CD4-positive, alpha-beta T cell treated with Interleukin-17A for 4 hours (primary cell): ENCODE data around the gene MGME1.
"Not testable (repeated sequence)": the region's sequence is repeated elsewhere in the genome, so short reads cannot be mapped to it uniquely, and the experiment has no call there.

Experiments used
- DNase-seq: peaks from one replicate; pipeline ENCODE4 v3.0.0-alpha.2; 2020; ENCODE audit warnings: mixed read lengths

Gene MGME1

DNA sequence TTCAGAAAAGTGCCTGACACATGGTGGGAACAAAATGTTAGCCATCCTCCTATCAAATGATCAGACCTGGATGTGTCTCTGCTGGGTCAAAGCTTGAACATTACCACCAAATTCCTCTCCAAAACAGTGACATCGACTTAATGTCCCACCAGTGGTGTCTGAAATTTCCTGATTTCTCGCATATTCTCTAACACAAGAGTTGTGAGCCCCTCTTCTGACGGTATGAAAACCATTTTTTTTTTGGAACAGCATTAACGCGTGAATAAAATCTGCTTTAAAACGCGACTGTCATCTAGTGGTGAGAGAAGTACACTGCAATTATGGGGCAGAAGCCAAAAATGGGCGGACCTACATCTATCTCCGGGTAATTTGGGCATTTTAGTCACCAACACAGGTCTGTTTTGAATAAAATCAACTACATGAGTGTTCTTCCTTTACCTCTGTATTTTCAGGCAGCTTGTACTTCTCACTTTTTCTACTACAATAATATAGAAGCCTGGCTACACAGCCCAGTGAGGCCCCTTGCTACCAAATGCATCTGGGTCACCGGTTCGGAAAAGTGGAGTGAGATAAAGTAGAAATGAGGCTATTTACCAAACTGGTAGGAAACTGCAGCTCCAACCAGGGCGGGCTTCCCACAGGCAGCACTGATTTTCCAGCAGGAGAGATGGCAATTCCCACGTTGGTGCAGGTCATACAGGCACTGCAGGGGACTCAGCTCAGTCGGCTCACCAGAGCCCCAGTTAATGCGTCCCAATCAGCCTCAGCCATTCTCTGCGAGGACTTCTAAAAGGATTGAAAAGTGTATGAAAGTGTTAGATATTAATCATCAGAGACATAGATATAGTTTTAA, 27.4 kb downstream of the MGME1 start:
- peak; percentile 49 for DNase-seq

DNA sequence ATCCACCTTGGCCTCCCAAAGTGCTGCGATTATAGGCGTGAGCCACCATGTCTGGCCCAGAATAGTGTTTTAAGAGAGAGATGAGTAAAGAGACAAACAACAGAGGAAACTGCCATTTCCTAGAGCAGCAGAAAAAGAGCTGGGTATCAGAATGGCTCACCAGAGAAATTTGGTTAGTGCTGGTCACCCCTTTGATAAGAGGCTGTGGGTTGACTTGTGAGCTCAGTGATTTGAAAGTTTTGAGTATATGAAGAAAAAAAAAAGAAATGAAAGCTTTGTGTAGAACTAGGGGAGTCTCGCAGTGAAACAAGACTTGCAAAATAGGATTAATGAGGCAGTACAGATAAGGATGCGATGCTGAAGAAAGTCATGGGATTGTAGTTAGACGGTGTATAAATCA, 29.6 kb downstream of the MGME1 start:
- no peak for DNase-seq

DNA sequence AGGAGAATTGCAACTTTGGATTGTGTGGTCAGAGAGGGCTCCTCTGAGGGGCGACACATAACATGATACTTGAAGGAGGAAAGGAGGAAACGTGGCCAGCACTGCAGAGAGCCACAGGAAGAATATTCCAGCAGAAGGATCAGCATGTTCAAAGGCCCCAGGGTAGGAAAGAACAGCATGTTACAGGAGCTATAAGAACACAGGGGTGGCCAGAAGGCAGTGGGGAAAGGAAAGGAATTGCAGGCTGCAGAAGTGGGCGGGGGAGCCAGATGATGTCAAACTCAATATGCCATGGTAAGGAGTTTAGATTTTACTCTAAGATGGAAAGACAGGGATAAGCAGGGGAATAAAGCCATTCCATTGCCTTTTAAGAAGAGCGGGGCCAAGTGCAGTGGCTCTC, 30.7 kb downstream of the MGME1 start:
- DNase-seq = no peak

DNA sequence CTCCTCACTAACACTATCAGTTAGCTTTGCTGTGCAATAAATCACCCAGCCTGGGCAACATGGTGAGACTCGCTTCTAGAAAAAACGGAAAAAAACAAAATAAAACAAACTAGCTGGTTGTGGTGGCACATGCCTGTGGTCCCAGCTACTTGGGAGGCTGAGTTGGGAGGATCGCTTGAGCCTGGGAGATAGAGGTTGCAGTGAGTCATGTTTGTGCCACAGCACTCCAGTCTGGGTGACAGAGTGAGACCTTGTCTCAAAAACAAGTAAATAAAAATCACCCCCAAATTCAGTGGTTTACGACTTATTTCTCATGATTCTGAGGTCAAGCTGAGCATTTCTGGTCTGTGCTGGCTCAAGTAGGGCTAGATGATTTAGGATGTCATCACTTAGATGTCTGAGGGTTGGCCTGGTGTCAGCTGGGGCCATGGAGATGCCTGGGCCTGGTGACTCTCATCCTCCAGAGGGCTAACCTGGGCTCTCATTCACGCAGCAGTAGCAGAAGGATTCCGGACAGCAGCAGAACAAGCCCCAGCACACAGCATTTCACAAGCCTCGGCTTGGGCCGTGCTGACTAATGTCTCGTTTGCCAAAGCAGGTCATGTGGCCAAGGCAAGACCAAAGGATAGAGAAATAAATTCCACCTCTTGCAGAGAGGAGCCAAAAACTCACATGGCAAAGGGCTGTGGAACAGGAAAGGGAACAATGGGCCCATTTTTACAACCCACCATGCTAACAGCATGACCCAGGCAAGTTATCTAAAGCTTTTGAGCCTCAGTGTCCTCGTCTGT, 32.5 kb downstream of the MGME1 start:
- no peak for DNase-seq

DNA sequence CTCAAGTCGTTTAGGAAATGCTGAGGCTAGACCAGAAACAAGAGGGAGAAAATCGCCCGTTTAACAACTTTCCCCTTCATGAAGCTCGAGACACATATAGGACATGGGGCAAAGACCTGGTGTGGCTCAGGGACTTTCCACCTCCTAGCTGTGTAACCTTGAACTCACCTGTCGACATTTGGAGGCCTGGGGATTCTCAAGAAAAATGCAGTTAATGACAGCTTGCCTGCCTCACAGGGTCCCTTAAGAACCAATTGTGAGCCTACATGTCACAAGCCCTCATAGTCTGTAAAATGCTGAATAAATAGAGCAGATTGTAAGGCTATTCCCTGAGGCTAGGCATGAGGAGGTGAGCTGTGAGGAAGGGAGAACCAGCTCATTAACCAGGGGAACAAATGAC, 35.1 kb downstream of the MGME1 start:
- no peak for DNase-seq

DNA sequence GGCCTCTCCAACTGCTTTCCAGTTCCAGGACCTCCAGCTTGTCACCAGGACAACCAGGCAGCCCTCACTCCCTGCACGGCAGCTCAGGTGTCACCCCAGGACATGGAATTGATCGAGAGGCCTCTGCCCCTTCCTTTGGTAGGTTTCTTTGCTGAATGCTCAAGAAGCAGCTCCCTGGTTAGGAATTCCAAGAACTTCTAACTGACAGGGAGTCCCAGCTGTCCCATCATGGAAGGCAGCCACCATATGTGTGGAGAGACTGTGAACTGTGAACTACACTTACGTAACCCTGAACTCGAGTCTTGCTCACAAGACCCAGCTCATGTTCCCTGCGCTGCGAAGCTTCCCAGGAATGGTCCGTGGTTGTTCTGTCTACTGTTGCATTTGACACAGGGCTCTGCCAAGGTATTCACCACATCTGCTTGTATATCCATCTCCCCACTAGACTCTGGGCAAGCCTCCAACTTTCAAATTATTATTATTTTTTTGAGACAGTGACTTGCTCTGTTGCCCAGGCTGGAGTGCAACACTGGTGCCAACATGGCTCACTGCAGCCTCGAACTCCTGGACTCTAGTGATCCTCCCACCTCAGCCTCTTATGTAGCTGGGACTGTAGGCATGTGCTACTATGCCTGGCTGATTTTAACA, 35.7 kb downstream of the MGME1 start:
- no peak for DNase-seq

DNA sequence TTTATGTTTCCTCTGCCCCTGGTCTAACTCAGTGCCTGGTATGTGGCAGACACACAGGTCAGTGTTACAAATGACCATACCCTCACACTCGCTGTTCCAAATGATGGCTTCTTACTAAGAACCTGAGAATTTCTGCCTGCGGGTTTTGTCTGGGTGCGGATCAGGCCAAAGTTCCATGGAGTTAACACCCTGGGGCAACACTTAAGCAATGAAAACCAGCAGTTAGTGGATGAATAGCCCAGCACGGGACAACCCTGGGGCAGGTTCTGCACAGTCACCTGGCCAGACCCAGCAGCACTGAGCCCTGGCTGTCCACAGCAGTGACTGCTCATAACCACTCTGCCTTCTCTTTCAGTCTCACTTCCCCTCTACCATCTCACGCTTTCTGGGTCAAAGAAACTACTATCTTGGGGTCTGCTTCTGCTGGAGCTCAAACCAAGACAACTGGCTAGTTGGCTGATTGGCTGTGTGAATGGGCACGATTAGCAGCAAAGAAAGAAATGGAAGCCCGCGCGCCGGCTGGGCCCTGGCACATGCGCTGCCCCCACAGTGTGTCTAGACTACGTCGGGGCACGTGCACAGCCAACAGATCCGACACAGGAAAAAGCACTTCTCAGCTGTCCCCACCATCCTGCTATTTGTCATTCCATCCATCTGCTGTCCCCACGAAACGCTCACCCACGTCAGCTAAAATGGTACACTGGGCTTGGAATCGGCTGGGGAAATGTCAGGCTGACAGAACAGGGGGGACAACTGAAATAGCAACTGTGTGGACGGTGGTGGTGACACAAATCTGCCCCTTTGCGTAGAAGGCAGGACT, 36.6 kb downstream of the MGME1 start:
- DNase-seq = no peak

DNA sequence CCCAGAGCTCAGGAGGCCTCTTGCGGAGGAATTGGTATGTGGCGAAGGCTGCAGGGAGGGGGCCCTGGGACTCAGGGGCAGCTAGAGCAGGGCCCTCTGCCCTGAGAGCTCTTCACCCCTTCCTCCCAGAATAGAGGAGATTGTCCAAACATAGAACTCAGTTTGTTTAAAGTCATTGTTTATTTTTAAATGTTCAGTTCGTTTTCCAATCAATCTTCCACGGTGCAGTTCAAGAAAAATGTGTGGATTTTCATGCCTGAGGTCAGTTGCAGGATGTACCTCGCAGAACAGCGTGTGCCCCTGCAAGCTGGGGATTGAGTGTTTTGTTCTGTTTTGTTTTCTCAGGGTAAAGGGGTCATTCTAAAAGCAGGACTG, 37.2 kb downstream of the MGME1 start:
- DNase-seq = no peak

DNA sequence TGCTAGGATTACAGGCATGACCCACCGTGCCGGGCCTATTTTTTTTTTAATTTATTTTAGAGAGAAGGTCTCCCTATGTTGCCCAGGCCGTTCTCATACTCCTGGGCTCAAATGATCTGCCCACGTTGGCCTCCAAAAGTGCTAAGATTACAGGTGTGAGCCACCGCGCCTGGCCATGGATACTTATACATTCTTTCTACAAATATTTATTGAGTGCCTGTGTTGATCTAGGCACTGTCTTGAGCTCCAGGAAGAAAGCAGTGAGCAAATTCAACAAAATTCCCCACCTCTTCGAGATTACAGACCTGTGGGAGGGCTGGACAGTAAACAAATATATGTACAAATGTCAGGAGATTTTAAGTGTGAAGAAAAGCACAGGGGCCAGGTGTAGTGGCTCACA, 37.9 kb downstream of the MGME1 start:
- DNase-seq = no peak

DNA sequence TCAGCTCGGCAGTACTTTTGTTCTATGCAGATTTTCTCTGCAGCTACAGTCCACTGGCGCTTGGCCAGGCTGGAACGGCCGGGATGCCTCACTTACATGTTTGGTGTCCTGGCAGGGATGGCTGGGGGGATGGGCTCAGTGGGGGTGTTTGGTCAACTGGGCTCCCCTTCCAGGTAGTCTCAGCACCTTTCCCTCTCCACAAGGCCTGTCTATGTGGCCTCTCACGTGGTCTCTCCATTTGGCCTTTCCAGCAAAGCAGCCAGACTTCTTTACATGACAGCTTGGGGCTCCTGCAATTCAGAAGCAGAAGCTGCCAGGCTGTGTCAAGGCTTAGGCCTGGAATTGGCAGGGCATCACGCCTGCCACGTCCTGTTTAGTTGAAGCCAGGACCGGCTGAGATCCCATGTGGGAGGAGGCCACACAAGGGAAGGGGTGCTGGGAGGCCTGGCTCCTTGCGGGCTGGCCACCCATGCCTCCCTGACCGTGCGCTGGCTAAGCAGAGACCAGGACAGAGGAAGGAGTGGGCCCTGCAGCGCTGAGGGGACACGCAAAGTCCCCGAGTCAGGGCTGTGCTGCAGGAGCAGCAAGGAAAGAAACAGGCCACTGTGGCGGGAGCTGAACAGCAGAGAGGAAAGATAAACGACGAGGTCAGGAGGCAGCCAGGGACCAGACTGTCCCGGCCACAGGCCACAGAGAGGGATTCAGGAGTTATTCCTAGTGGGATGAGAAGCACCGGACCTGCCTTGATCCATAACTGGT, 38.9 kb downstream of the MGME1 start:
- DNase-seq = no peak

DNA sequence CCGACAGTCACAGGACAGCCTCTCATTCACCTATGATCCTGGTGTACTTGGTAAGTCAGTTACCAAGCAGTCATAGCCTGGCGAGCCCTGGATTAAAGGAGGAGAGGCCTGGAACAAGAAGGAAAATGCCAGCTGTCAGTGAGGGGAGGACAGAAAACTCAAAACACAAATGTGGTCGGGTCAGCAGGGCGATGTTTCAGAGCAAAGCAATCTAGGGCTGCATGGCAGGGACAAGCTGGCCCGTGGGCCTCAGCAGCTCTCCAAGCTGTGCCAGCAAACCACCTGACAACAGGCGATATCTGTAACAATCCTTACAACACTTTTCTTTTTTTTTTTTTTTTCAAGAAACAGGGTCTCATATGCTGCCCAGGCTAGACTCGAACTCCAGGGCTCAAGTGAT, 40.3 kb downstream of the MGME1 start:
- DNase-seq = no peak

DNA sequence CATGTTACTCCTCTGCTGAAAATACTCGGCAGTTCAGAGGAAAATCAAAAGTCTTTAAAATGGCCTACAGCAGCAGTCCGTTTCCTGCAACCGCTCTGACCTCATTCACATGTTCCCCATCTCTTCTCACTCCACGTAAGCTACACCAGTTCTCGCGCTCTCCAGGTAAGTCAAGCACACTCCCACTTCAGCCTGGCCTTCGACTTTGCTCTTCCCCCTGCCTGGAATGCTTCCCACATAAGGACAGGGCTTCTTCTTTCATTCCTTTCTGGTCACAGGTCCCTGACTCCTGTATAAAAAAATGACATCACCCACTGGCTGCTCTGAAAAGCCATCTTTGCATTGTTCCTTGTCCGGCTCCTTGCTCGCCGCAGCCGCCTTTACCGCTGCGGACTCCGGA, 42.7 kb downstream of the MGME1 start:
- no peak for DNase-seq

DNA sequence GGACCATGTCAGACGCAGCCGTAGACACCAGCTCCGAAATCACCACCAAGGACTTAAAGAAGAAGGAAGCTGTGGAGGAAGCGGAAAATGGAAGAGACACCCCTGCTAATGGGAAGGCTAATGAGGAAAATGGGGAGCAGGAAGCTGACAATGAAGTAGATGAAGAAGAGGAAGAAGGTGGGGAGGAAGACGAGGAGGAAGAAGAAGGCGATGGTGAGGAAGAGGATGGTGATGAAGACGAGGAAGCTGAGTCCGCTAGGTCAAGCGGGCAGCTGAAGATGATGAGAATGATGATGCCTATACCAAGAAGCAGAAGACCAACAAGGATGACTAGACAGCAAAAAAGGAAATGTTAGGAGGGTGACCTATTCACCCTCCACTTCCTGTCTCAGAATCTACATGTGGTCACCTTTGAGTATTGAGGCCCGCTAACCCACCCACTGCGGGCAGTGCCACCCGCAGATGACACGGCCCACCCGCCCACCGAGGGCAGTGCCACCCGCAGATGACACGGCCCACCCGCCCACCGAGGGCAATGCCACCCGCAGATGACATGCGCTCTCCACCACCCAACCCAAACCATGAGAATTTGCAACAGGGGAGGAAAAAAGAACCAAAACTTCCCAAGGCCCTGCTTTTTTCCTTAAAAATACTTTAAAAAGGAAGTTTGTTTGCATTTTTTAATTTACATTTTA, 43.3 kb downstream of the MGME1 start:
- no peak for DNase-seq

DNA sequence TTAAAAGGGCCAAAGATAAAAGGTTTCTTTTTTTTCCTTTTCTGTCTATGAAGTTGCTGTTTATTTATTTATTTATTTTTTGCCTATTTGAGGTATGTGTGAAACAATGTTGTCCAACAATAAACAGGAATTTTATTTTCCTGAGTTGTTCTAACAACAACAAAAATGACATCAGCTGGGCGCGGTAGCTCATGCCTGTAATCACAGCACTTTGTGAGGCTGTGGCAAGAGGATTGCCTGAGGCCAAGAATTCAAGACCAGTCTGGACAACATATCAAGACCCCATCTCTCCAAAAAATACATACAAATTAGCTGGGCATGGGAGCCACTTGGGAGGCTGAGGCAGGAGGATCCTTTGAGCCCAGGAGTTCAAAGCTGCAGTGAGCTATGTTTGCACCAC, 44.1 kb downstream of the MGME1 start:
- no peak for DNase-seq

DNA sequence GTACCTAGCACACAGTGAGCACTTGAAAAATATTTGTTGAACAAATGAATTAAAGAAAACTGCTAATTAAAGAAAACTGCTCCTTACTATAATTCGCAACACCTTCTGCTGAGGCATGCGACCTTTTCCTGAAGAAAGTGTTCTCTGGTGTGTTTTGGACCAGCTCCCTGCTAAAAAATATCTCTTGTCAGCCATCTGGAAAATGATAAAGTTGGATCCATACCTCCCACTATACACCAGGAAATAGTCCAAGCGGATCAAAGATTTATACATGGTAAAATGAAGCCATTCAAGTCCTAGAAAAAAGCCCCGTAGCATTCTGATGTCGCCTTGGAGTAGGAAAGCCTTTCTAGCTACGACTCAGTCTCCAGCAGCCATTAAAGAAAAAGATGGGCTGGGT, 45.6 kb downstream of the MGME1 start:
- no peak for DNase-seq

DNA sequence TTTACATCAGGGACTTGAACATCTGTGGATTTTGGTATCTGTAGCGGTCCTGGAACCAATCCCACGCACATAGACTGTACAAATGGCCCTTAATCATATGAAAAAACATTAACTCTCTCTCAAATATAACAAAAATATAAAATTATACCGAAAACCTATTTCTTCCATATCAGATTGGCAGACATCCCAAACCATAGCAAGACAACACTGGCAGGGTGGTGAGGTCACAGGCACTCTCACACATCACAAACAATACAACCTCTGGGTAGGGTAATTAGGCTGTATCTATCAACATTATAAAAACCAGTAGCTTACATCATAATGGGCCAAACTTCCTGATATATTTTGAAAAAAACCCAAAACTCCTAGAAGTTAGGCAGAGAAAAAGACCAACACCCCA, 48.0 kb downstream of the MGME1 start:
- DNase-seq = no peak

DNA sequence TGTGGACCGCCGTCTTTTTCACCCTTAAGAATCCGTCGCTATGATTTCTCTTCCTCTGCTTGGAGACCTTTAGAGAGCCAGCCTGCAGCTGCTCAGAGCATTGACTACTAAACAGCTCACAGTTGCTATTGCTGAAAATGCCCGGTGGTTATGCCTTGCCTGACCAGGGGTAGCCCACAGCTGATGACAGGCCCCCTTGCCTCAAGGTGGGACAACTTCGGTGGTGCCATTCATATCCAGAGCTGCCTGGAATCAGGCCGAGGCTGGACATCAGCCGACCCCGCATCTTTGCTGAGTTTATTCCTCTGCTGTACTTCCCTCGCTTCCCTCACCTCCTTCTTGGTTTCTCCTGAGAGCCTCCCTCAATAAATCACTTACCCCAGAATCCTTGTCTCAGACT, 49.3 kb downstream of the MGME1 start:
- DNase-seq = no peak

DNA sequence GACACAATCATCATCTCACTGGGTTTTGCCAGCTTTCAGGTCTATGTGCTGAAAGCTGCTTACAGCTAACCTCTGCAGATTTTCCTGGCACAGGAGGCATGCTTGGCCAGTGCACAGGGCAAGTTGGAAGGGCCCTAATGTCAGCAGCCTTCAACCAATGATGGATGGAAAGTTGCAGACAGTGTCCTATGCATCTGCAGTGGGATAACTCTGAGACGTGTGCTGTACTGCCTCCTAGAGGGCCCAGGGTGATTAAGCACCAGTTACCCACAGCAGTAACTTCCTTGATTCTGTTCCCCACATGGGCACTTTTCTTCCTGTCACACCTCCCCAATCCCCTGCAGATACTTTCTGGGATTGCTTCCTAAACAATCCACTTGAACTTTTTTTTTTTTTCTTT, 50.2 kb downstream of the MGME1 start:
- DNase-seq = peak; percentile 6

DNA sequence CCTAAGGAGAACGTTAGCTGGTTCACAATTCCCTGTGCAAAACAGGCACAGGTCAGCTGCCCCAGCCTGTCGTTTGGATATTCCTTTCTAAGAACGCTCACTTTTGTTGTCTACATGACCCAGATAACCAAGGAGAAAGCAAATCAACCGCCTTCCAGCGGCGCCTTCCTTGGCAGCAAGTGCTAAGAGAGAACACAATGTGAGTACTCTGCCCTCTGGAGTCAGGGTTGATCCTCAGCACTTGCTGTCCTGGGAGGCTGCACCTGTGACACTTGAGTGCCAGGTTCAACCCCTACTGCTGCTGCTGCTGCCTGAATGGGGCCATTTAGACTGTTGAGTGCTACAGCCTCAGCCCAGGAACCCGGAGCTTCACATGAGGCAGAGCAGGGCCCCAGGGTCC, 52.1 kb downstream of the MGME1 start:
- DNase-seq = no peak

DNA sequence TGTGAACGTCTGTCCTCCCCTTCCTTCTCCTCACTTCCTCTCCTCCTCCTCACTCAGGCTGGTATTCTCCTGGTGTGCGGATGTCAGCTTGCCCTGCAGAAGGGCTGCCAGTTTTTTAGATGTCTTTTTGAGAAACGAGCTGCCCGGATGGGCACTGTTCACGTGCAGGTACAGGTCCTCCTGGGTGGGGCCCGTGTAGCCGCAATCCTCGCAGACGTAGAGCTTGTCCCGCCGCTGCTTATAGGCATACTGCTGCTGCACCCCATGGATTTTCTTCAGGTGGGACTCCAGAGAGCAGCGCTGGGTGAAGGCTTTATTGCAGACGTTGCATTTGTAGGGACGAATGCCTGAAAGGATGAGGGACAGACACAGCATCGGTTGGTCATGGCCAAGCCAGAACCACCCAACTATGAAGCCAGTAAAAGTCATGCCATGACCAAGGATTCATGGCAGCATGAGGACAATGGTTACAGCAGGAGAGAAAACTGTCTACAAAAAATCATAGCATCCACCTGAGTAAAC, 55.8 kb downstream of the MGME1 start:
- no peak for DNase-seq

DNA sequence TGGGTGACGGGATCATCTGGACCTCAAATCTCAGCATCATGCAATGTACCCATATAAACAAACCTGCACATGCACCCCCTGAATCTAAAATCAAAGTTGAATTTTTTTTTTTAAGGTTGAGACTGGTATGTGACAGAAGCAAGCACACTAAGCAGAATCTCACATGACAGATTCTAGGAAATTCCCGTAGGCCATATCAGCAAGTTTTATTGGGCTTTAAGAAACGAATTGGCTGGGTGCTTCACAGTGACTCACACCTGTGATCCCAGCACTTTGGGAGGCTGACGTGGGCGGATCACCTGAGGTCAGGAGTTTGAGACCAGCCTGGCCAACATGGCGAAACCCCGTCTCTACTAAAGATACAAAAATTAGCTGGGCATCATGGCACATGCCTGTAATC, 58.2 kb downstream of the MGME1 start:
- not testable (repeated sequence) for DNase-seq
